CD4-positive, alpha-beta T cell treated with Interleukin-17A for 1 hour (primary cell): Measurements from ENCODE around the gene NAA20.
"Not testable (repeated sequence)": the region's sequence is repeated elsewhere in the genome, so short reads cannot be mapped to it uniquely, and the experiment has no call there.

Source experiments
- DNase-seq: peaks from one replicate; pipeline ENCODE4 v3.0.0-alpha.2; 2020

NAA20 gene

GRCh38 chr20:19992996-19993908 lies 23.9 kb upstream of the NAA20 start:
- no peak for DNase-seq

GRCh38 chr20:19993958-19994669 lies 23.0 kb upstream of the NAA20 start:
- no peak for DNase-seq

- peak; percentile 59 for DNase-seq
Observed at GRCh38 chr20:19995220-19995863, 21.8 kb upstream of the NAA20 start.

GRCh38 chr20:19996222-19996621 lies 20.9 kb upstream of the NAA20 start:
- no peak for DNase-seq

GRCh38 chr20:19996917-19997316 lies 20.2 kb upstream of the NAA20 start:
- no peak for DNase-seq

- no peak for DNase-seq
Observed at GRCh38 chr20:19998990-19999705, 18.0 kb upstream of the NAA20 start.

GRCh38 chr20:20000211-20000968 lies 16.8 kb upstream of the NAA20 start:
- DNase-seq, result no peak

- no peak for DNase-seq
Observed at GRCh38 chr20:20002101-20002998, 14.8 kb upstream of the NAA20 start.

GRCh38 chr20:20003031-20003954 lies 13.9 kb upstream of the NAA20 start:
- DNase-seq, result peak; percentile 7

- DNase-seq, result not testable (repeated sequence)
Observed at GRCh38 chr20:20003955-20004322, 13.2 kb upstream of the NAA20 start.

GRCh38 chr20:20005342-20005741 lies 11.8 kb upstream of the NAA20 start:
- no peak for DNase-seq

GRCh38 chr20:20009784-20010253 lies 7.3 kb upstream of the NAA20 start:
- no peak for DNase-seq

- no peak for DNase-seq
Observed at GRCh38 chr20:20010639-20011500, 6.3 kb upstream of the NAA20 start.

- no peak for DNase-seq
Observed at GRCh38 chr20:20012541-20012940, 4.6 kb upstream of the NAA20 start.

- no peak for DNase-seq
Observed at GRCh38 chr20:20014659-20015058, 2.5 kb upstream of the NAA20 start.

GRCh38 chr20:20017844-20018185 lies 653 bp downstream of the NAA20 start:
- DNase-seq, result peak; percentile 10

- DNase-seq, result no peak
Observed at GRCh38 chr20:20018366-20018765, 1.2 kb downstream of the NAA20 start.

- no peak for DNase-seq
Observed at GRCh38 chr20:20019123-20019522, 2.0 kb downstream of the NAA20 start.

GRCh38 chr20:20020908-20021307 lies 3.7 kb downstream of the NAA20 start:
- no peak for DNase-seq
